GM21381 (cell line): ENCODE measurements around the gene ICAM2.
"Not testable (repeated sequence)": the region's sequence is repeated elsewhere in the genome, so short reads cannot be mapped to it uniquely, and the experiment has no call there.

Source experiments
- ATAC-seq: cut with Tn5 transposase; IDR thresholded peaks from one replicate; pipeline ENCODE4 v1.9.1; 2021; ENCODE audit warnings: mild to moderate bottlenecking, moderate library complexity; ENCODE audit not compliant: unreplicated experiment

Gene ICAM2

GRCh38 chr17:64045176-64045575, 24.7 kb upstream of the ICAM2 start:
- no peak for ATAC-seq

GRCh38 chr17:64042700-64043485, 22.5 kb upstream of the ICAM2 start:
- no peak for ATAC-seq

- ATAC-seq = no peak
These were observed 21.5 kb upstream of the ICAM2 start for GRCh38 chr17:64041912-64042311.

- no peak for ATAC-seq
These were observed 19.8 kb upstream of the ICAM2 start for GRCh38 chr17:64040206-64040605.

- no peak for ATAC-seq
These were observed 18.6 kb upstream of the ICAM2 start for GRCh38 chr17:64039106-64039400.

- no peak for ATAC-seq
These were observed 18.1 kb upstream of the ICAM2 start for GRCh38 chr17:64038331-64039105.

- no peak for ATAC-seq
These were observed 17.4 kb upstream of the ICAM2 start for GRCh38 chr17:64037802-64038201.

GRCh38 chr17:64037180-64037579, 16.7 kb upstream of the ICAM2 start:
- no peak for ATAC-seq

GRCh38 chr17:64036198-64036922, 15.9 kb upstream of the ICAM2 start:
- ATAC-seq = no peak

- no peak for ATAC-seq
These were observed 11.6 kb upstream of the ICAM2 start for GRCh38 chr17:64032081-64032480.

- no peak for ATAC-seq
These were observed 8.5 kb upstream of the ICAM2 start for GRCh38 chr17:64028874-64029464.

GRCh38 chr17:64025732-64026294, 5.4 kb upstream of the ICAM2 start:
- ATAC-seq = peak; percentile 67

- no peak for ATAC-seq
These were observed 4.6 kb upstream of the ICAM2 start for GRCh38 chr17:64024781-64025731.

GRCh38 chr17:64024215-64024654, 3.8 kb upstream of the ICAM2 start:
- no peak for ATAC-seq

GRCh38 chr17:64022611-64023063, 2.2 kb upstream of the ICAM2 start:
- ATAC-seq = no peak

GRCh38 chr17:64019551-64019961, 877 bp downstream of the ICAM2 start:
- not testable (repeated sequence) for ATAC-seq

- ATAC-seq = no peak
These were observed 3.0 kb downstream of the ICAM2 start for GRCh38 chr17:64017381-64017980.

- no peak for ATAC-seq
These were observed 3.5 kb downstream of the ICAM2 start for GRCh38 chr17:64016974-64017373.

- no peak for ATAC-seq
These were observed 4.1 kb downstream of the ICAM2 start for GRCh38 chr17:64016231-64016784.
